GM18861 (cell line): ENCODE results near the gene TEX264.

Experiments used
- ATAC-seq: cut with Tn5 transposase; IDR thresholded peaks from one replicate; pipeline ENCODE4 v1.9.1; 2021; ENCODE audit not compliant: unreplicated experiment

Gene TEX264

GRCh38 chr3:51747840-51748239, 76.8 kb downstream of the TEX264 start:
- no peak for ATAC-seq

- ATAC-seq = no peak
These were observed 77.3 kb downstream of the TEX264 start for GRCh38 chr3:51748327-51748726.

DNA sequence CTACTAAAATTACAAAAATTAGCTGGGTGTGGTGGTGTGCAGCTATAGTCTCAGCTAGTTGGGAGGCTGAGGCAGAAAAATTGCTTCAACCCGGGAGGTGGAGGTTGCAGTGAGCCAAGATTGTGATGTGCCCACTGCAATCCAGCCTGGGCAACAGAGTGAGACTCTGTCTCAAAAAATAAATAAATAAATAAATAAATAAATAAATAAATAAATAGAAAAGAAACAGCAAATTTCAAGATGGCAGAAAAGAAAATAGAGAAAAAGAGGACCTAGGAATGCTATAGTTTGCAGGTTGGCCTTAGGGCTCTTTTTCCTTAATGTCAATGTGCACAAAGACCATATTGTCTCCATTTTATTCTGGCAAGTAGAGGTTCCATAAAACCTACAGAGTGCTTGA, 79.8 kb downstream of the TEX264 start:
- no peak for ATAC-seq

- no peak for ATAC-seq
These were observed 80.2 kb downstream of the TEX264 start for GRCh38 chr3:51751287-51751686.
